Lung microvascular endothelial cell (primary cell): ENCODE data around the gene KRTAP5-4. TPM values are rescaled to one million over a fixed set of nuclear protein-coding genes. Genes with fewer than 3 reads are reported as not detected.

ENCODE experiments used
- DNase-seq, 2 donors: peaks; one replicate each; pipeline versions ENCODE4 v3.0.0 to v3.0.0-alpha.2; 2010; ENCODE audit warnings: low read depth in 2 of 2
- total RNA-seq: library from RNA; depleted of rRNA; stranded (reverse); fragments of >200 nt; gene quantifications from 2 replicates; pipeline ENCODE4 v1.2.1, GENCODE V29; 2014

Gene KRTAP5-4
- total RNA-seq, 1 donor from 2014 or later = not detected

GRCh38 chr11:1573903-1574237, 48.1 kb downstream of the KRTAP5-4 start:
- no peak for DNase-seq

- DNase-seq = no peak
These were observed 48.6 kb downstream of the KRTAP5-4 start for GRCh38 chr11:1573077-1573902.

- DNase-seq = peak; percentile 89 to 92
These were observed 49.5 kb downstream of the KRTAP5-4 start, which contains the start of gene DUSP8 for GRCh38 chr11:1572197-1573076. TSS of gene DUSP8 (minus strand) at chr11:1572271. CDS start at chr11:1565826, 6,445 bp downstream.

GRCh38 chr11:1571760-1572196, 50.2 kb downstream of the KRTAP5-4 start:
- DNase-seq = no peak

Other genes starting within 250 kb of the KRTAP5-4 start
- gene BRSK2, start 232.2 kb downstream of the KRTAP5-4 start, total RNA-seq = 0.22 and 0.40 TPM in 2 replicates
- 36.4 and 46.0 TPM in 2 replicates for gene MOB2, start 135.4 kb downstream of the KRTAP5-4 start, total RNA-seq
- gene DUSP8, start 49.9 kb downstream of the KRTAP5-4 start, total RNA-seq = 0.22 and 0.40 TPM in 2 replicates
- not detected in 2 replicates for gene KRTAP5-1, start 36.9 kb downstream of the KRTAP5-4 start, total RNA-seq
- not detected in 2 replicates for gene KRTAP5-2, start 23.8 kb downstream of the KRTAP5-4 start, total RNA-seq
- not detected in 2 replicates for gene KRTAP5-3, start 13.7 kb downstream of the KRTAP5-4 start, total RNA-seq
- not detected in 2 replicates for gene KRTAP5-5, start 7.6 kb upstream of the KRTAP5-4 start, total RNA-seq
- gene KRTAP5-6, start 75.1 kb upstream of the KRTAP5-4 start, total RNA-seq = not detected in 2 replicates
- gene IFITM10, start 128.5 kb upstream of the KRTAP5-4 start, total RNA-seq = 0.44 and 1.2 TPM in 2 replicates
- gene CTSD, start 141.8 kb upstream of the KRTAP5-4 start, total RNA-seq = 158 and 532 TPM in 2 replicates
- gene SYT8, start 212.9 kb upstream of the KRTAP5-4 start, total RNA-seq = not detected in 2 replicates
- not detected in 2 replicates for gene TNNI2, start 216.8 kb upstream of the KRTAP5-4 start, total RNA-seq
- under 0.01 TPM in 1 of 2 replicates, not detected in the other for gene LSP1, start 230.9 kb upstream of the KRTAP5-4 start, total RNA-seq